Prostate gland (tissue), 2 donors: Measurements from ENCODE around the gene KIAA1586. TPM values are rescaled to one million over a fixed set of nuclear protein-coding genes. Genes with fewer than 3 reads are reported as not detected.

Experiments used
- DNase-seq: peaks from one replicate; pipeline ENCODE4 v3.0.0-alpha.2; 2019; ENCODE audit warnings: low spot score
- H3K27ac ChIP-seq, 2 donors: fragments of 200-600 bp; sonication (generic); 2 replicates each; pipeline ENCODE4 v1.5.1; 2017 to 2019
- H3K27me3 ChIP-seq: fragments of 200-600 bp; sonication (generic); replicated peaks from 2 replicates; pipeline ENCODE4 v1.5.1; 2019; ENCODE audit not compliant: insufficient read depth
- H3K36me3 ChIP-seq, 2 donors: fragments of 200-600 bp; sonication (generic); 1 replicate in 1 of 2; 2 replicates in 1 of 2; pipeline versions ENCODE4 v1.5.1 to v1.8.1; 2017 to 2019
- H3K4me1 ChIP-seq: fragments of 200-600 bp; sonication (generic); replicated peaks from 2 replicates; pipeline ENCODE4 v1.5.1; 2019
- H3K4me3 ChIP-seq, 2 donors: fragments of 200-600 bp; sonication (generic); 2 replicates each; pipeline ENCODE4 v1.5.1; 2017 to 2019
- H3K9me3 ChIP-seq: fragments of 200-600 bp; sonication (generic); 2 replicates; pipeline ENCODE4 v1.5.1; 2017
- CTCF ChIP-seq, 4 experiments: fragments of 200-600 bp in 2 of 4; fragments of 450-650 bp in 2 of 4; sonication (generic) in 2 of 4; IDR thresholded peaks; 1 replicate in 3 of 4; 2 replicates in 1 of 4; pipeline ENCODE4 v1.5.1; 2016 to 2019; ENCODE audit warnings: antibody characterized with exemption in 4 of 4, mild to moderate bottlenecking in 2 of 4, moderate library complexity in 2 of 4
- POLR2A ChIP-seq: fragments of 450-650 bp; IDR thresholded peaks from one replicate; pipeline ENCODE4 v1.6.1; 2016; ENCODE audit warnings: antibody characterized with exemption, mild to moderate bottlenecking
- POLR2AphosphoS5 ChIP-seq: sonication (generic); formaldehyde crosslinking; IDR thresholded peaks from one replicate; pipeline ENCODE4 v1.6.1; 2017; ENCODE audit warnings: antibody characterized with exemption
- WGBS: methylation state at CpG from one replicate; pipeline ENCODE4 v1.1.5; 2018; 5-methylcytosine and 5-hydroxymethylcytosine counted together
- intact Hi-C: fragments of 100-400 bp; cut with DNase I; formaldehyde crosslinking; loops from one replicate; pipeline ENCODE4 v1.14.2; 2022
- total RNA-seq, 2 donors: library from RNA; depleted of rRNA; stranded (reverse); fragments of >200 nt; gene quantifications; one replicate each; pipeline ENCODE4 v1.1.0, GENCODE V29; 2016

The KIAA1586 gene
- total RNA-seq, 2 donors from 2014 or later = 7.8 to 9.2 TPM

- no peak overlapping the region for H3K27ac ChIP-seq
- no peak for DNase-seq
- TF ChIP-seq CTCF (IDR thresholded peaks at IDR 0.05) = no peak
- H3K9me3 ChIP-seq = no peaks in the 10 kb centered on the region
- intact Hi-C loops = no loop called here
- no peaks in the 10 kb centered on the region for H3K36me3 ChIP-seq
- no peaks in the 10 kb centered on the region for H3K27me3 ChIP-seq
- H3K4me1 ChIP-seq = no peaks in the 10 kb centered on the region
- no peak overlapping the region for H3K4me3 ChIP-seq
- WGBS = 87% methylated on average over 3 of the region's 3 CpGs
Observed at GRCh38 chr6:57072108-57072507, 25.6 kb downstream of the KIAA1586 start.

- intact Hi-C loops = no loop called here
- no peak overlapping the region for H3K4me3 ChIP-seq
- no peaks in the 10 kb centered on the region for H3K36me3 ChIP-seq
- H3K4me1 ChIP-seq = no peaks in the 10 kb centered on the region
- H3K27ac ChIP-seq = no peak overlapping the region
- no peaks in the 10 kb centered on the region for H3K9me3 ChIP-seq
- 95% methylated on average over 8 of the region's 8 CpGs for WGBS
- DNase-seq = no peak
- no peak for TF ChIP-seq POLR2AphosphoS5
- no peak for TF ChIP-seq CTCF (IDR thresholded peaks at IDR 0.05)
- H3K27me3 ChIP-seq = no peaks in the 10 kb centered on the region
Observed at GRCh38 chr6:57074383-57074782, 27.9 kb downstream of the KIAA1586 start.

DNA sequence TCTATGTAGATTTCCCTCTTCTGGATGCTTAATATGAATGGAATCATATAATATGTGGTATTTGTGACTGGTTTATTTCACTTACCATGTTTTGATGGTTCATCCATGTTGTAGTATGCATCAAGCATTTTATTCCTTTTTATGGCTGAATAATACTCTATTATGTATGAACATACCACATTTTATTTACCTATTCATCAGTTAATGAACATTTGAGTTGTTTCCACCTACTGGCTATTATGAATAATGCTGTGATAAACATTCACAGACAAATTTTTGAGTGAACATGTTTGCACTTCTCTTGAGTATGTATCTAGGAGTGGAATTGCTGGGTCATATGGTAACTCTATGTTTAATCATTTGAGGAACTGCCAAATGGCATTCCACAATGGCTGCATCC lies 28.6 kb downstream of the KIAA1586 start:
- intact Hi-C loops = no loop called here
- H3K4me1 ChIP-seq = no peaks in the 10 kb centered on the region
- no peaks in the 10 kb centered on the region for H3K36me3 ChIP-seq
- no peaks in the 10 kb centered on the region for H3K27me3 ChIP-seq
- H3K4me3 ChIP-seq = no peak overlapping the region
- TF ChIP-seq CTCF (IDR thresholded peaks at IDR 0.05) (no peak), POLR2AphosphoS5 (no peak), POLR2A (no peak)
- no peak for DNase-seq
- no peaks in the 10 kb centered on the region for H3K9me3 ChIP-seq
- no peak overlapping the region for H3K27ac ChIP-seq

DNA sequence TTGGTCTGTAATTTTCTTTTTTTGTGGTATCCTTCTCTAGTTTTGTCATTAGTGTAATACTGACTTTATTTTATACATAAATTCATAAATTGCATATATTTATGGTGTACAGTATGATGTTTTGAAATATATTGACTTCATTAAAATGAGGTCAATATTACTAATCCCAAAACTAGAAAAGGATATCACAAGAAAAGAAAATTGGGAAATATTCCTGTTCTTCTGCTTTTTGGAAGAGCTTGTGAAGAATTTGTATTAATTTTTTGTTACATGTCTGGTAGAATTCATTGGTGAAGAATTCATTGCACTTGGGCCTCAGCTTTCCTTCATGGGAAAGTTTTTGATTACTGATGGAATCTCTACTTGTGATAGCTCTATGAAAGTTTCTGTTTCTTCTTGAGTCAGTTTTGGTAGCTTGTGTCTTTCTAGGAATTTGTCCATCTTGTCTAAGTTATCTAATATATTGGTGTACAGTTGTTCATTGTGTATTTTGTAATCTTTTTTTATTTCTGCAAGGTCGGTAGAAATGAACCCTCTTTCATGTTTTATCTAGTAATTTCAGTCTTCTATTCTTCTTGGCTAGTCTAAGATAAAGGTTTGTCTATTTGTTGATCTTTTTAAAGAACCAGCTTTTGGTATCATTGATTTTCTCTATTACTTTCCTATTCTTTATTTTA lies 32.2 kb downstream of the KIAA1586 start:
- H3K27me3 ChIP-seq = no peaks in the 10 kb centered on the region
- H3K4me1 ChIP-seq = no peaks in the 10 kb centered on the region
- WGBS = 94% methylated on average over 1 of the region's 1 CpG
- no peak overlapping the region for H3K4me3 ChIP-seq
- TF ChIP-seq CTCF (IDR thresholded peaks at IDR 0.05) = no peak
- TF ChIP-seq POLR2A = no peak
- TF ChIP-seq POLR2AphosphoS5 = no peak
- no peaks in the 10 kb centered on the region for H3K9me3 ChIP-seq
- no peak for DNase-seq
- H3K27ac ChIP-seq = no peak overlapping the region
- no peaks in the 10 kb centered on the region for H3K36me3 ChIP-seq
- intact Hi-C loops = no loop called here

DNA sequence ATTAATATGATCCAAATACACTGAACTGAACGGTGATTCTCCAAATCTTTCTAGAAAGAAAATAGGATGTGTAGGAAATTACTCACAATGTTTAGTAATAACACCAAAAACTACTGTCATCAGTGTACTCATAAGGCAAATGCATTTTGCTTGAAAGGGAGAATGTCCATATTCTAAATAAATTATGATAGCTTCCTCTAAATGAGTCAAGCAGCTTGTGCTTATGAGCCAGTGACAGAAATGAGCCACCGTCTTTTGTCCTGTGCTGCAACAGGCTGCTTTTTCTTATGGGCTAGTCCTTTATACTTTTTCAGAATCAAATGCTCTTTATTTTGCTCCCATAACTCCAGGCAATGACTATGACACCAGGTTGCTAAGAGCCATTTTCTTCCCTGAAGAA lies 39.0 kb downstream of the KIAA1586 start:
- no peaks in the 10 kb centered on the region for H3K9me3 ChIP-seq
- TF ChIP-seq CTCF (IDR thresholded peaks at IDR 0.05) (no peak), POLR2AphosphoS5 (no peak), POLR2A (no peak)
- DNase-seq = no peak
- H3K27ac ChIP-seq = no peak overlapping the region
- intact Hi-C loops = no loop called here
- no peaks in the 10 kb centered on the region for H3K4me1 ChIP-seq
- H3K4me3 ChIP-seq = no peak overlapping the region
- H3K27me3 ChIP-seq = no peaks in the 10 kb centered on the region
- 86% methylated on average over 2 of the region's 2 CpGs for WGBS
- no peaks in the 10 kb centered on the region for H3K36me3 ChIP-seq
